HG03460 (cell line): ENCODE results near the gene RUFY2.
"Not testable (repeated sequence)": the region's sequence is repeated elsewhere in the genome, so short reads cannot be mapped to it uniquely, and the experiment has no call there.

Experiments used
- ATAC-seq: cut with Tn5 transposase; IDR thresholded peaks from one replicate; pipeline ENCODE4 v1.9.1; 2021; ENCODE audit not compliant: unreplicated experiment

The RUFY2 gene

GRCh38 chr10:68327889-68328786 lies 78.9 kb downstream of the RUFY2 start:
- ATAC-seq = no peak

GRCh38 chr10:68324396-68324795 lies 82.7 kb downstream of the RUFY2 start:
- not testable (repeated sequence) for ATAC-seq

- ATAC-seq = no peak
Observed at GRCh38 chr10:68318331-68319059, 88.6 kb downstream of the RUFY2 start.

- no peak for ATAC-seq
Observed at GRCh38 chr10:68315582-68315981, 91.5 kb downstream of the RUFY2 start.

- not testable (repeated sequence) for ATAC-seq
Observed at GRCh38 chr10:68314930-68315329, 92.1 kb downstream of the RUFY2 start.

- no peak for ATAC-seq
Observed at GRCh38 chr10:68310531-68310930, 96.5 kb downstream of the RUFY2 start.

GRCh38 chr10:68305854-68306253 lies 101.2 kb downstream of the RUFY2 start:
- no peak for ATAC-seq

- ATAC-seq = no peak
Observed at GRCh38 chr10:68303849-68304412, 103.1 kb downstream of the RUFY2 start.

- no peak for ATAC-seq
Observed at GRCh38 chr10:68302871-68303270, 104.2 kb downstream of the RUFY2 start.

GRCh38 chr10:68302503-68302823 lies 104.6 kb downstream of the RUFY2 start:
- no peak for ATAC-seq

- ATAC-seq = peak; percentile 55
Observed at GRCh38 chr10:68301790-68302502, 105.1 kb downstream of the RUFY2 start.

- ATAC-seq = no peak
Observed at GRCh38 chr10:68301301-68301700, 105.8 kb downstream of the RUFY2 start.

GRCh38 chr10:68296843-68297663 lies 110.0 kb downstream of the RUFY2 start:
- ATAC-seq = no peak
